Measurements from ENCODE around the gene STIM1. TPM values are rescaled to one million over a fixed set of nuclear protein-coding genes. Genes with fewer than 3 reads are reported as not detected.

The STIM1 gene
- total RNA-seq, 1 experiment from 2014 or later = 15.2 TPM

- Histone ChIP-seq H3K56ac (ENCODE audit: insufficient read length, low read depth, low read length) (no peak overlapping the region), H3K79me2 (ENCODE audit: insufficient read depth, low read length) (no peaks in the 10 kb centered on the region), H3K23me2 (ENCODE audit: insufficient read length, low read depth, low read length, poor library complexity, severe bottlenecking) (no peaks in the 10 kb centered on the region), H3K27ac (ENCODE audit: insufficient read length, low read depth, low read length) (no peak overlapping the region), H4K91ac (ENCODE audit: insufficient read length, low read depth, low read length) (no peak overlapping the region), H3T11ph (ENCODE audit: low read length) (no peak overlapping the region), H3K4ac (ENCODE audit: low read depth, low read length) (no peak overlapping the region), H2BK120ac (ENCODE audit: low read depth, low read length, poor library complexity, severe bottlenecking) (no peak overlapping the region), H2AK5ac (ENCODE audit: insufficient read length, low read length) (no peak overlapping the region), H3K4me2 (ENCODE audit: insufficient read depth, insufficient read length, low read length) (no peak overlapping the region), H4K20me1 (ENCODE audit: control insufficient read depth, insufficient read depth, insufficient read length) (no peaks in the 10 kb centered on the region), H3K4me1 (ENCODE audit: insufficient read depth, low read length) (no peaks in the 10 kb centered on the region), H2BK5ac (ENCODE audit: insufficient read length, low read length) (no peak overlapping the region), H3K27me3 (ENCODE audit: insufficient read depth, low read length) (no peaks in the 10 kb centered on the region), H2BK15ac (ENCODE audit: low read depth, low read length) (no peak overlapping the region), H3K79me1 (ENCODE audit: insufficient read depth, low read depth, low read length, poor library complexity, severe bottlenecking) (no peaks in the 10 kb centered on the region), H2BK12ac (ENCODE audit: insufficient read length, low read depth, low read length) (no peak overlapping the region), H2BK20ac (ENCODE audit: low read depth, low read length, poor library complexity, severe bottlenecking) (no peak overlapping the region), H2AFZ (ENCODE audit: low read length) (no peak overlapping the region), H3K14ac (ENCODE audit: insufficient read depth, low read length) (no peak overlapping the region), H4K8ac (replicated peaks; ENCODE audit: insufficient read length, low read depth, low read length) (no peak overlapping the region), H3K18ac (ENCODE audit: insufficient read length, low read depth, low read length) (no peak overlapping the region), H3K9me3 (ENCODE audit: control insufficient read depth, low read depth, low read length) (no peaks in the 10 kb centered on the region), H4K5ac (ENCODE audit: insufficient read length, low read depth, low read length) (no peak overlapping the region), H3K9ac (ENCODE audit: extremely low read depth, insufficient read length, low read length) (no peak overlapping the region), H3K23ac (ENCODE audit: insufficient read length, low read depth, low read length) (no peak overlapping the region)
- no peaks in the 10 kb centered on the region for H3K27me3 Mint-ChIP-seq (ENCODE audit: low read depth)
- no peak overlapping the region for H3K27ac Mint-ChIP-seq
- no peaks in the 10 kb centered on the region for H3K9me3 Mint-ChIP-seq
- H3K36me3 Mint-ChIP-seq (ENCODE audit: insufficient read depth in 1 of 3, low read depth in 3 of 3) = no peaks in the 10 kb centered on the region
- H3K4me1 Mint-ChIP-seq = no peaks in the 10 kb centered on the region
- DNase-seq = no peak
- no peak for TF ChIP-seq CTCF (conservative IDR thresholded peaks at IDR 0.05)
- H3K4me3 Mint-ChIP-seq = no peak overlapping the region
Measured at GRCh38 chr11:3959903-3960265, 104.4 kb downstream of the STIM1 start.

All from H9 (cell line).